HCT116 (cell line): ENCODE results near the gene ATN1. TPM values are rescaled to one million over a fixed set of nuclear protein-coding genes. Genes with fewer than 3 reads are reported as not detected.
A peak's percentile ranks its signal among the peaks of the same experiment; 100 is the strongest.

Experiments used
- ATAC-seq: fragments of 200-7000 bp; cut with Tn5 transposase; 2 replicates; pipeline ENCODE4 v1.9.1; 2020; ENCODE audit warnings: mild to moderate bottlenecking, moderate library complexity
- BruUV-seq: library from RNA; stranded (reverse); fragments of 400-500 nt; replicated peaks from 2 replicates; lab custom pipeline; 2021; lab: Mats Ljungman, UMichigan
- CTCF ChIA-PET: fragments of 300-600 bp; sonication (Branson Sonifier 250); formaldehyde crosslinking; loops from one replicate; lab custom pipeline; 2021; ENCODE audit warnings: antibody characterized with exemption; lab: Charles Lee
- POLR2A ChIA-PET: fragments of 300-600, 350-600 bp; sonication (Branson Sonifier 250); formaldehyde crosslinking; loops from one replicate; lab custom pipeline; 2021; ENCODE audit warnings: antibody characterized with exemption; lab: Charles Lee
- RAD21 ChIA-PET, 2 experiments: fragments of 300-600 bp; sonication (Branson Sonifier 250); formaldehyde crosslinking; loops; one replicate each; lab custom pipeline; 2023; ENCODE audit warnings: low total read pairs in 2 of 2; ENCODE audit not compliant: uncharacterized antibody in 2 of 2, unreplicated experiment in 2 of 2, low non-redundant PET in 1 of 2; lab: Charles Lee
- DNase-seq: peaks from one replicate; pipeline ENCODE4 v3.0.0-alpha.2; 2010; ENCODE audit warnings: low read depth, low spot score
- H2AFZ ChIP-seq: fragments of 200-600 bp; shearing (Covaris generic), sonication (generic); 2 replicates; pipeline ENCODE4 v1.6.1; 2017; ENCODE audit warnings: low read depth, mixed run types, mixed read lengths, antibody characterized with exemption, low read length; ENCODE audit not compliant: poor library complexity, severe bottlenecking
- H3K27ac ChIP-seq: 2 replicates; pipeline ENCODE4 v1.5.1; 2012; ENCODE audit warnings: low read depth, low read length
- H3K27me3 ChIP-seq: fragments of 200-600 bp; sonication (generic); 2 replicates; pipeline ENCODE4 v1.6.1; 2016; ENCODE audit warnings: mixed run types, low read length, mixed read lengths; ENCODE audit not compliant: insufficient read depth
- H3K36me3 ChIP-seq, 2 experiments: fragments of 200-500 bp in 1 of 2; fragments of 200-600 bp in 1 of 2; sonication (Bioruptor generic) in 1 of 2; sonication (generic) in 1 of 2; 2 replicates each; pipeline versions ENCODE4 v1.5.1 to v1.6.1; 2014 to 2016; ENCODE audit warnings: low read length in 2 of 2, inconsistent platforms in 1 of 2, mixed read lengths in 1 of 2, mixed run types in 1 of 2; ENCODE audit not compliant: insufficient read depth in 2 of 2, control insufficient read depth in 1 of 2
- H3K4me1 ChIP-seq, 2 experiments: fragments of 200-600 bp in 1 of 2; sonication (generic) in 1 of 2; 2 replicates each; pipeline versions ENCODE4 v1.5.1 to v1.6.1; 2012 to 2017; ENCODE audit warnings: low read length in 2 of 2, inconsistent platforms in 1 of 2, mild to moderate bottlenecking in 1 of 2, mixed read lengths in 1 of 2, mixed run types in 1 of 2, moderate library complexity in 1 of 2; ENCODE audit not compliant: insufficient read depth in 2 of 2, control insufficient read depth in 1 of 2
- H3K4me2 ChIP-seq: fragments of 200-600 bp; sonication (generic); 2 replicates; pipeline ENCODE4 v1.6.1; 2017; ENCODE audit warnings: mixed run types, low read length, mixed read lengths
- H3K4me3 ChIP-seq, 2 experiments: fragments of 200-600 bp in 1 of 2; sonication (generic) in 1 of 2; replicated peaks in 1 of 2; 2 replicates each; pipeline ENCODE4 v1.5.1; 2011 to 2016; ENCODE audit warnings: low read length in 2 of 2, control low read depth in 1 of 2, low read depth in 1 of 2, mild to moderate bottlenecking in 1 of 2, mixed read lengths in 1 of 2, mixed run types in 1 of 2
- H3K79me2 ChIP-seq: fragments of 200-600 bp; sonication (generic); 2 replicates; pipeline ENCODE4 v1.6.1; 2017; ENCODE audit warnings: mild to moderate bottlenecking, mixed run types, low read length, moderate library complexity, mixed read lengths; ENCODE audit not compliant: insufficient read depth
- H3K9ac ChIP-seq: fragments of 200-600 bp; sonication (generic); 2 replicates; pipeline ENCODE4 v1.6.1; 2016; ENCODE audit warnings: low read length, mixed read lengths
- H3K9me2 ChIP-seq: fragments of 200-600 bp; sonication (generic), shearing (Covaris generic); 2 replicates; pipeline ENCODE4 v1.6.1; 2017; ENCODE audit warnings: mixed run types, mild to moderate bottlenecking, moderate library complexity; ENCODE audit not compliant: insufficient read depth
- H3K9me3 ChIP-seq, 2 experiments: fragments of 200-500 bp in 1 of 2; fragments of 200-600 bp in 1 of 2; sonication (Bioruptor generic) in 1 of 2; sonication (generic) in 1 of 2; 2 replicates each; pipeline ENCODE4 v1.6.1; 2014 to 2017; ENCODE audit warnings: low read length in 2 of 2, mixed read lengths in 2 of 2, inconsistent platforms in 1 of 2, low read depth in 1 of 2, mild to moderate bottlenecking in 1 of 2, mixed run types in 1 of 2, moderate library complexity in 1 of 2; ENCODE audit not compliant: control insufficient read depth in 1 of 2, insufficient read depth in 1 of 2
- H4K20me1 ChIP-seq: fragments of 200-600 bp; sonication (generic), shearing (Covaris generic); 2 replicates; pipeline ENCODE4 v1.6.1; 2017; ENCODE audit warnings: mixed run types, mild to moderate bottlenecking, moderate library complexity; ENCODE audit not compliant: insufficient read depth
- CTCF ChIP-seq, 3 experiments: fragments of 200-600 bp in 1 of 3; sonication (generic) in 1 of 3; IDR thresholded peaks in 2 of 3; conservative IDR thresholded peaks in 1 of 3; 2 replicates each; pipeline ENCODE4 v1.5.1; 2012 to 2017; ENCODE audit warnings: low read depth in 2 of 3, low read length in 2 of 3, antibody characterized with exemption in 1 of 3, borderline replicate concordance in 1 of 3, control low read depth in 1 of 3, mild to moderate bottlenecking in 1 of 3, mixed read lengths in 1 of 3, mixed run types in 1 of 3, moderate library complexity in 1 of 3; ENCODE audit not compliant: insufficient read depth in 1 of 3
- FOSL1 ChIP-seq: IDR thresholded peaks from 2 replicates; pipeline ENCODE4 v1.6.1; 2012; ENCODE audit warnings: low read depth
- POLR2A ChIP-seq: IDR thresholded peaks from 2 replicates; pipeline ENCODE4 v1.7.0; 2011; ENCODE audit warnings: borderline replicate concordance; ENCODE audit not compliant: insufficient read depth, insufficient read length; ENCODE audit errors: extremely low read depth
- ZBTB33 ChIP-seq: IDR thresholded peaks from 2 replicates; pipeline ENCODE4 v1.6.1; 2011; ENCODE audit warnings: mild to moderate bottlenecking, low read length, moderate library complexity; ENCODE audit not compliant: insufficient replicate concordance; ENCODE audit errors: extremely low read depth
- intact Hi-C: fragments of 100-400 bp; cut with micrococcal nuclease; formaldehyde crosslinking; loops from 2 replicates; pipeline ENCODE4 v1.10.0; 2022
- total RNA-seq: library from RNA; stranded (reverse); gene quantifications from one replicate; pipeline ENCODE4 v1.2.1, GENCODE V29; 2021; ENCODE audit not compliant: unreplicated experiment

ATN1 gene
- total RNA-seq, 1 experiment from 2014 or later = 104 TPM

DNA sequence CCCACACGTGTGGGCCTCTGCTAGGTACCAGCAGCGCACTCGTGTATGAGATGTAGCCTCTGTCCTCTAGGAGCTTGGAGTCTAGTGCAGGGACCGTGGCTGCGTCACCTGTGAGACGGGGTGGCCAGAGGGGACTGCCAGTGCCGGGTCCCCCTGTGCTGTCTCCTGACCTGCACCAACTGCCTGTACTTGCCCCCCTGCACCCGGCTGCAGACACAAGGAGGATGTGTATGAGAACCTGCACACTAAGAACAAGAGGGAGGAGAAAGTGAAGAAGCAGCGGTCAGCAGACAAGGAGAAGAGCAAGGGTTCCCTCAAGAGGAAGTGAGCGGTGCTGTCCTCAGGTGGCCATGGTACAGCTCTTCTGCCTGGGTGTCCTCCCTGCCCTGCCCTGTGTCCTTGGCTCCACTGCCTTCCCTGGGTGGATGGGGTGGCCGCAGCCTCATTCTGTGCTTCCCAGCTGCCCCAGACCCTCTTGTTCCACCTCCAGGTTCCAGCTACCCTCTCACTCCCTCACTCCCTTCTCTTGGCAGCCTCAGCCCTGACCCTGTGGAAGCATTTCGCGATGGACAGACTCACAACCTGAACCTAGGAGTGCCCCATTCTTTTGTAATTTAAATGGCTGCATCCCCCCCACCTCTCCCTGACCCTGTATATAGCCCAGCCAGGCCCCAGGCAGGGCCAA is 33.0 kb downstream of the ATN1 start:
- Histone ChIP-seq H3K79me2 (peaks cover 28% of the 10 kb centered on the region), H3K9me3 (no peaks in the 10 kb centered on the region), H2AFZ (no peak overlapping the region), H4K20me1 (peaks cover 3% of the 10 kb centered on the region; the same call in 1 of the 2 replicates), H3K27ac (peak overlapping the region; percentile 97), H3K36me3 (peaks cover under 1 to 5% of the 10 kb centered on the region in 2 experiments; a peak in 2 of 4 replicates), H3K4me3 (peak overlapping the region; percentile 96 to 99), H3K27me3 (no peaks in the 10 kb centered on the region), H3K4me1 (peaks cover 26 to 47% of the 10 kb centered on the region in 2 experiments), H3K9ac (peak overlapping the region; percentile 100), H3K9me2 (no peaks in the 10 kb centered on the region), H3K4me2 (peak overlapping the region; percentile 87)
- POLR2A ChIA-PET = interaction anchor here (1.1 to 9.9 kb wide), 11 partner anchors 14 to 147 kb away, joined by 3 to 269 read pairs (median 5); partner anchors contain the start of genes ATN1, C12orf57, LPCAT3 and RNU7-1
- intact Hi-C loops = loop anchor here (1.0 to 5.0 kb wide), 2 partner anchors 14 to 208 kb away; partner anchors contain the start of gene MLF2
- no peak for ATAC-seq
- TF ChIP-seq ZBTB33 (no peak), FOSL1 (no peak), POLR2A (no peak), CTCF (IDR thresholded peaks at IDR 0.05 in 2 of 3, conservative IDR thresholded peaks at IDR 0.05 in 1 of 3; ENCODE audit: borderline replicate concordance in 1 of 3, insufficient read depth in 1 of 3, low read depth in 2 of 3, low read length in 2 of 3) (peak in 1 of 3 experiments; percentile 7; a peak in 1 of 6 replicates)
- DNase-seq = no peak
- no TSS peak for BruUV-seq
- RAD21 ChIA-PET = interaction anchor here in 1 of 2 experiments (4.0 kb wide), 1 partner anchor 15 kb away, joined by 22 read pairs; no protein-coding TSS in a partner anchor
- CTCF ChIA-PET = interaction anchor here (1.1 to 6.0 kb wide), 5 partner anchors 11 to 89 kb away, joined by 3 to 101 read pairs (median 11); partner anchors contain the start of genes C12orf57, LPCAT3, RNU7-1 and SPSB2
